HG03575 (cell line): ENCODE data around the gene INVS.

ENCODE experiments used
- ATAC-seq: cut with Tn5 transposase; IDR thresholded peaks from one replicate; pipeline ENCODE4 v1.9.1; 2021; ENCODE audit not compliant: unreplicated experiment, insufficient number of reproducible peaks, low FRiP score; ENCODE audit errors: extremely low read depth

Gene INVS

DNA sequence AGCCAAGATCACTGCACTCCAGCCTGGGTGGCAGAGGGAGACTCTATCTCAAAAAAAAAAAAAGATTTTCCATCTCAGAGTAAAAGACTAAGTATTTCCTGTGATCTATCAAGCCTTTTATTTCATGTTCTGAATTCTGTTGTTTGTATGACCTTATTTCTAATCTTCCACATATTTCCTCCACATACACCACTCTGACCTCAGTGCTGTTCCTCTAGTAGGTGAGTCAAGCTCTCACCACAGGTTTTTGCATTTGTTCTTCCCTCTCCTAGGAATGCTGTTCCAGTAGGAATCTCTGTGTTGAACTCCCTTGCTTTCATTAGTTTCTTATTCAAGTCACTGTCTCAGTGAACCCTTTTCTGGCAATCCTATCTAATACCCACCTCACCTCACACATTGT, 68.1 kb downstream of the INVS start:
- ATAC-seq = no peak

GRCh38 chr9:100167915-100168654, 69.0 kb downstream of the INVS start:
- no peak for ATAC-seq

DNA sequence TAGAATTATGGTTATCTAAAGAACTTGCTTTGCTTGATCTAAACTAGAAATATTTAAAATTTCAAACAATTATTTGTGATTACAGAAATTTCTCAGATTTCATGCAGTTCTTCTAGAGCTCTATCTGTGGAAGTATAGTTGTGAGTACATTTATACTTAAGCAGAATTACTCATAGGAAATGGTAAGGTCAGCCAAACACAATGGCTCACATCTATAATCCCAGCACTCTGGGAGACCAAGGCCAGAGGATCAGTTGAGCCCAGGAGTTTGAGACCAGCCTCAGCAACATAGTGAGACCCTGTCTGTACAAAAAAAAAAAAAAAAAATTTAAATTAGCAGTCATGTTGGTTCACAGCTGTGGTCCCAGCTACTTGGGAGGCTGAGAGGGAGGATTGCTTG, 71.0 kb downstream of the INVS start:
- no peak for ATAC-seq

DNA sequence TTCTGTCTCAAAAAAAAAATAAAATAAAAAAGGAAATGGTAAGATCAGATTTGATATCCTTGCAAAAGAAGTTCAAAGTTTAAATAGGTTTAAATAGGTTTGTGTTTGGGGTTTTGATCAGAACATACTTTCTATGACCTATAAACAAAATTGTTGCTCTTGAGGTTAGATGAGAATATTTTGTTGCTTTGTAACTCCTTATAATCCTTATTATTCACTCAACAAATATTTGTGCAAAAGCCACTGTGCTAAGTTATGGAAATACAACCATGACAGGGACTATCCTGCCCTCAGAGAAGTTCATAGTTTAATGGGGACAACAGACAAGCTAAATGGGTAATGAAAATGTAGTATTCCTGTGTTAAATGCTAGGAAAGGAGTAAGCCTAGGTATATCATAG, 71.5 kb downstream of the INVS start:
- no peak for ATAC-seq

DNA sequence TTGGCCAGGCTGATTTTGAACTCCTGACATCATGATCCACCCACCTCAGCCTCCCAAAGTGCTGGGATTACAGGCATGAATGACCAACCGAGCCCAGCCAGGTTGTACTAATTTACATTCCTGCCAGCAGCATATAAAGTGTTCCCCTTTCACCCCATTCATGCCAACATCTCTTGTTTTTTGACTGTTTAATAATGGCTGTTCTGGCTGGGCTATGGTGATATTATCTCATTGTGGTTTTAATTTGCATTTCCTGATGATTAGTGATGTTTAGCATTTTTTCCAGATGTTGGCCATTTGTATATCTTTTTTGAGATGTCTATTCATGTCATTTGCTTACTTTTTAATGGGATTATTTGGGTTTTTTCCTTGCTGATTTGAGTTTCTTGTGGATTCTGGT, 87.3 kb downstream of the INVS start:
- no peak for ATAC-seq

DNA sequence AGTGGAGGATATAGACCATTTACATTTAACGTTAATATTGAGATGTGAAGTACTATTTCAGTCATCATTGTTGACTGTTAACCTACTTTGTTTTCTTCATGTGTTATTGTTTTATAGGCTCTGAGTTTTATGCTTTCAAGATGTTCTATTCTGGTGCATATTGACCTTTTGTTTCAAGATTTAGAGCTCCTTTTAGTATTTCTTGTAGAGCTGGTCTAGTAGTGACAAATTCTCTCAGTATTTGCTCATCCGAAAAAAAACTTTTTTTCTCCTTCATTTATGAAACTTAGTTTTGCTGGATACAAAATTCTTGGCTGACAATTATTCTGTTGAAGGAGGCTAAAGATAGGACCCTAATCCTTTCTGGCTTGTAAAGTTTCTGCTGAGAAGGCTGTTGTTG, 91.3 kb downstream of the INVS start:
- no peak for ATAC-seq

DNA sequence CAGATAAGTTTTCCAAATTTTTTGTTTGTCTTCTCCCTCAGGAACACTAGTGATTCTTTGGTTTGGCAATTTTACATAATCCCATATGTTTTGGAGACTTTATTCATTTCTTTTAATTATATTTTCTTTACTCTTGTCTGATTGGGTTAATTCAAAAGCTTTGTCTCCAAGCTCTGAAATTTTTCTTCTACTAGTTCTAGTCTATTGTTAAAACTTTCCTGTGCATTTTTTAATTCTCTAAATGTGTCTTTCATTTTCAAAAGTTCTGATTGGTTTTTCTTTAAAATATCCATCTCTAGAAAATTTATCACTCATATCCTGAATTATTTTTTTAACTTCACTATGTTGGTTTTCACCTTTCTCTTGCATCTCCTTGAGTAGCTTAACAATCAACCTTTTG, 92.2 kb downstream of the INVS start:
- no peak for ATAC-seq

- no peak for ATAC-seq
These were observed 94.0 kb downstream of the INVS start for GRCh38 chr9:100193078-100193477.

DNA sequence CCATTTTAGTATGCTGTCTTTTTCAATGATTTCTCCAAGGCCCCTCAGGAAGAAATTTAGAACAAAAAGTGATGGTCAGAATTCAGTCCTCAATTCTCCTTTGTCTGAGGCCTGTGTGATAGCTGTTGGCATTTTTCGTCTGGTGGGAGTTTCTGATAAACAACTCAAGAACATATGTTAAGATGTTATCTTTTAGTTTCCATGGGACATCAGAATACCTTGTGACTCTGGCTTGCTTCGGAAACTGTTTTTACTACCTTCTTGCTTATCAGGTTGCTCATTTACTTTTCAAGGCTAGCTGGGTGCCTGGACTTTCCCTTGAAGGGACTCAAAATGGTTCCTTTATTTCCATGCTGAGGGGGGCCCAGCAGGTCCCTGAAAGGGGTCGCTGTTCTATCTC, 97.2 kb downstream of the INVS start:
- ATAC-seq = no peak

- no peak for ATAC-seq
These were observed 97.8 kb downstream of the INVS start for GRCh38 chr9:100196828-100197227.

GRCh38 chr9:100197553-100197952, 98.5 kb downstream of the INVS start:
- no peak for ATAC-seq

DNA sequence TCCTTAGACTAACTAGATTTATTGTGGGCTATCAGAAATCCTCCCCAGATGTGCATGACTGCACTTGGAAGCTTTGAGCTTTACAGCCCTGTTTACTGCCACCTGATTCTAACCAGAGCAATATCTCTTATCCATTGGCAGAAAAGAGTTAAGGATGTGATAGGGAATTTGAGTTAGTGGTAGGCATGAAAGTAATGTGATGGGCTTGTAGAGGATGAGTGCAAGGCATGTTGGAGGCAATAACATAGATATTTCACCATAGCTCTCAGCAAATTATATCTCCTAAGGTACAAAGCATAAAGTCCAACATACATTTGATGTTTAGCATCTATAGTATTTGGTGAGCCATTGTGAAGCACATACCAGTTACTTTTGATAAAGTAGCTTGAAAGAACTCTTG, 103.8 kb downstream of the INVS start:
- ATAC-seq = no peak

- no peak for ATAC-seq
These were observed 105.8 kb downstream of the INVS start for GRCh38 chr9:100204796-100205195.

GRCh38 chr9:100206899-100207298, 107.9 kb downstream of the INVS start:
- no peak for ATAC-seq

GRCh38 chr9:100208673-100209072, 109.6 kb downstream of the INVS start:
- no peak for ATAC-seq

DNA sequence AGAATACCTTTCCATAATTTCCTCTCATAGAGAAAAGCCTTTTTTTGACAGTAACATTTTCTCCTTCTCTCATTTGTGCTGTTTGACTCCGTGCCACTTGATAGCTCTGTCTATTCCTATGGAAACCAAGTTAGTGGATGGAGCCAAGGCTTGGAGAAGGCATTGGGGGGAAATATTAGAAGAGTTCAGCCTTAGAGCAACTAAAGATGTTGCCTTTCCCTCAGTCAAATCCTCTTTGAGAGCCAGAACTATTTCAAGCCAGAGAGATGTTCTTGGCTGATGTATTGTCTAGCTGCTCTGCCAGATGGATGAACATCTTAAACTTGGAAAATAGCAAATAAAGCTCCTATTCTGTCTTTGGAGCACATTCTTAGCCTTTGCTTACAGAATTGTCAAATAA, 112.4 kb downstream of the INVS start:
- ATAC-seq = no peak

DNA sequence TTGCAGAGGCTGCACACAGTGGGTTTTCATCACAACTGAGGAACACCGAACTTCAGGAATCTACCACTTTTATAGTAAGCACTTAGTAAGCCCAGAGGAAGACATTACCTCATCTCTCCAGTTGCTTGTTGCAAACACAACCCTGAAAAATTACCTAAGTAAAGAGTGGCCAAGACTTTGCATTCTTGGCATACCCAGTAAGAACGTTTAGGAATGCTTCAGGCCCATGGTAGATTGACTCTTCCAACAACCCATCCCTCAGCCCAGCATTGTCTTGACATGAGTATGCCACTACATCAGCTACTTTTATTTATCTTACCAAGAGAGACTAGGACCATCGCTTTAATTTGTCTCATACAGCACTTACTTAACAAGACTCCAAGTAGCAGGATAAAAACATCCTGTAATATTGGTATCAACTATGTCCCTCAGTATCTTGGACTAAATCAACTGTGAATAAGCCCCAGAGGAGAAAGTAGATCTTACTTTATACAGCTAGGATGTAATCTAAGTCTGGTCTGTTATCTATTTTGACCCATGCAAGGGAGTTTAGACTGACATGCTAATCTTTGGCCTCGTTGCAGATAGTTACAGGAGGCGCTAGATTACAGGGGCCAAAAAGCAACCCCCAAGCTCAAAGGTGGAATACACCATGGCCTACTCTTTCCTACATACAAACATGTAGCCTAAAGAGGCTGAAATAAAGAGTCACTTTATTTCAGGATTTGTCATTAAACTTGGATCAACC, 114.9 kb downstream of the INVS start:
- ATAC-seq = no peak

- ATAC-seq = no peak
These were observed 117.2 kb downstream of the INVS start for GRCh38 chr9:100216178-100216787.

GRCh38 chr9:100217536-100217935, 118.5 kb downstream of the INVS start:
- no peak for ATAC-seq

DNA sequence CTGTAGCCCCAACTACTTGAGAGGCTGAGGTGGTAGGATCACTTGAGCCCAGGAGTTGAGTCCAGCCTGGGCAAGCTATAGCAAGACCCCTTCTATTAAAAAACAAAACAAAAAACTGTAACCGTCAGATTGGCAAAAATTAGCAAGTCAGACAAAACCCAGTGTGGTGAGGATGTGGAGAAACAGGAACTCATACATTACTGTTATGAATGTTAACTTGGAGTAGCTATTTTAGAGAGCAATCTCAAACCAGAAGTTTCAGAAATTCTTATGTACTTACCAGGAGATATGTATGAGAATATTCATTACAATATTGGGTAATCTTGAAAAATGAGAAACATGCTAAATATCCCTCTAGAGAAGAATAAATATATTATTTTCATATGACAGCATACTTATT, 120.3 kb downstream of the INVS start:
- ATAC-seq = no peak
